Measurements from ENCODE around the gene PKMYT1. TPM values are rescaled to one million over a fixed set of nuclear protein-coding genes. Genes with fewer than 3 reads are reported as not detected.
A peak's percentile ranks its signal among the peaks of the same experiment; 100 is the strongest.

PKMYT1 gene
- total and polyA plus RNA-seq, 2 experiments from 2014 or later = 7.7 to 21.0 TPM

- H3K4me2 ChIP-seq = peak overlapping the region; percentile 83
- WGBS (ENCODE audit: low lambda C conversion rate, missing lambda C conversion rate) = 20% methylated on average over 21 of the region's 21 CpGs
- H3K4me1 ChIP-seq (ENCODE audit: insufficient read depth) = peaks cover 62% of the 10 kb centered on the region
- peak; percentile 88 for DNase-seq (ENCODE audit: low spot score)
- no peaks in the 10 kb centered on the region for H3K9me3 ChIP-seq (ENCODE audit: low read depth)
- H3K36me3 ChIP-seq (replicated peaks; ENCODE audit: insufficient read depth, low read depth) = no peaks in the 10 kb centered on the region
- H2AFZ ChIP-seq = no peak overlapping the region
- H3K27me3 ChIP-seq = peaks cover 7% of the 10 kb centered on the region
- H4K20me1 ChIP-seq (ENCODE audit: insufficient read depth, poor library complexity, severe bottlenecking) = no peaks in the 10 kb centered on the region
- H3K79me2 ChIP-seq = no peaks in the 10 kb centered on the region
- no peaks in the 10 kb centered on the region for H3K9me2 ChIP-seq (replicated peaks; ENCODE audit: insufficient read depth)
- peak overlapping the region; percentile 97 for H3K27ac ChIP-seq
- TF ChIP-seq EZH2 (IDR thresholded peaks at IDR 0.05; ENCODE audit: borderline replicate concordance) (no peak), CTCF (IDR thresholded peaks at IDR 0.05; ENCODE audit: poor library complexity) (no peak), EZH2phosphoT487 (IDR thresholded peaks at IDR 0.05; ENCODE audit: low read depth, severe bottlenecking, unreplicated experiment) (no peak)
- H3K4me3 ChIP-seq = no peak overlapping the region
These were observed 29.5 kb upstream of the PKMYT1 start for GRCh38 chr16:3009568-3010390.

- Histone ChIP-seq H3K36me3 (replicated peaks; ENCODE audit: insufficient read depth, low read depth) (no peaks in the 10 kb centered on the region), H2AFZ (no peak overlapping the region), H3K27ac (peak overlapping the region; percentile 97), H3K4me2 (peak overlapping the region; percentile 83), H3K4me3 (no peak overlapping the region), H3K27me3 (peaks cover 3% of the 10 kb centered on the region), H4K20me1 (ENCODE audit: insufficient read depth, poor library complexity, severe bottlenecking) (no peaks in the 10 kb centered on the region), H3K9me2 (replicated peaks; ENCODE audit: insufficient read depth) (no peaks in the 10 kb centered on the region), H3K79me2 (no peaks in the 10 kb centered on the region), H3K4me1 (ENCODE audit: insufficient read depth) (peaks cover 62% of the 10 kb centered on the region), H3K9me3 (ENCODE audit: low read depth) (no peaks in the 10 kb centered on the region)
- no peak for DNase-seq (ENCODE audit: low spot score)
- 34% methylated on average over 4 of the region's 4 CpGs for WGBS (ENCODE audit: low lambda C conversion rate, missing lambda C conversion rate)
- TF ChIP-seq CTCF (IDR thresholded peaks at IDR 0.05; ENCODE audit: poor library complexity) (no peak), EZH2 (IDR thresholded peaks at IDR 0.05; ENCODE audit: borderline replicate concordance) (no peak), EZH2phosphoT487 (IDR thresholded peaks at IDR 0.05; ENCODE audit: low read depth, severe bottlenecking, unreplicated experiment) (no peak)
These were observed 28.4 kb upstream of the PKMYT1 start for GRCh38 chr16:3008690-3009037.

GRCh38 chr16:3007957-3008689 lies 27.9 kb upstream of the PKMYT1 start:
- H3K9me3 ChIP-seq (ENCODE audit: low read depth) = no peaks in the 10 kb centered on the region
- 27% methylated on average over 17 of the region's 17 CpGs for WGBS (ENCODE audit: low lambda C conversion rate, missing lambda C conversion rate)
- H3K9me2 ChIP-seq (replicated peaks; ENCODE audit: insufficient read depth) = no peaks in the 10 kb centered on the region
- no peaks in the 10 kb centered on the region for H4K20me1 ChIP-seq (ENCODE audit: insufficient read depth, poor library complexity, severe bottlenecking)
- H3K4me1 ChIP-seq (ENCODE audit: insufficient read depth) = peaks cover 61% of the 10 kb centered on the region
- H3K36me3 ChIP-seq (replicated peaks; ENCODE audit: insufficient read depth, low read depth) = no peaks in the 10 kb centered on the region
- no peak overlapping the region for H2AFZ ChIP-seq
- no peak for TF ChIP-seq EZH2 (IDR thresholded peaks at IDR 0.05; ENCODE audit: borderline replicate concordance)
- H3K79me2 ChIP-seq = no peaks in the 10 kb centered on the region
- H3K4me3 ChIP-seq = no peak overlapping the region
- H3K27ac ChIP-seq = peak overlapping the region; percentile 97
- peak overlapping the region; percentile 83 for H3K4me2 ChIP-seq
- DNase-seq (ENCODE audit: low spot score) = peak; percentile 76
- H3K27me3 ChIP-seq = peaks cover 2% of the 10 kb centered on the region

Measured in hepatocyte (in vitro differentiated cells).